ENCODE data around the gene DOCK8.
A peak's percentile ranks its signal among the peaks of the same experiment; 100 is the strongest.

Gene DOCK8

GRCh38 chr9:468766-469426 lies 254.2 kb downstream of the DOCK8 start:
- TF ChIP-seq, protein P1, sequence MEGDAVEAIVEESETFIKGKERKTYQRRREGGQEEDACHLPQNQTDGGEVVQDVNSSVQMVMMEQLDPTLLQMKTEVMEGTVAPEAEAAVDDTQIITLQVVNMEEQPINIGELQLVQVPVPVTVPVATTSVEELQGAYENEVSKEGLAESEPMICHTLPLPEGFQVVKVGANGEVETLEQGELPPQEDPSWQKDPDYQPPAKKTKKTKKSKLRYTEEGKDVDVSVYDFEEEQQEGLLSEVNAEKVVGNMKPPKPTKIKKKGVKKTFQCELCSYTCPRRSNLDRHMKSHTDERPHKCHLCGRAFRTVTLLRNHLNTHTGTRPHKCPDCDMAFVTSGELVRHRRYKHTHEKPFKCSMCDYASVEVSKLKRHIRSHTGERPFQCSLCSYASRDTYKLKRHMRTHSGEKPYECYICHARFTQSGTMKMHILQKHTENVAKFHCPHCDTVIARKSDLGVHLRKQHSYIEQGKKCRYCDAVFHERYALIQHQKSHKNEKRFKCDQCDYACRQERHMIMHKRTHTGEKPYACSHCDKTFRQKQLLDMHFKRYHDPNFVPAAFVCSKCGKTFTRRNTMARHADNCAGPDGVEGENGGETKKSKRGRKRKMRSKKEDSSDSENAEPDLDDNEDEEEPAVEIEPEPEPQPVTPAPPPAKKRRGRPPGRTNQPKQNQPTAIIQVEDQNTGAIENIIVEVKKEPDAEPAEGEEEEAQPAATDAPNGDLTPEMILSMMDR (IDR thresholded peaks at IDR 0.05; ENCODE audit: control insufficient read depth, insufficient read depth, low read depth, low read length, missing control alignments): no peak
- no peak overlapping the region for H3K4me3 ChIP-seq (ENCODE audit: control insufficient read depth, low read depth, low read length)
- DNase-seq (ENCODE audit: low read depth): no peak

- TF ChIP-seq, protein P1 (IDR thresholded peaks at IDR 0.05; ENCODE audit: control insufficient read depth, insufficient read depth, low read depth, low read length, missing control alignments): no peak
- H3K4me3 ChIP-seq (ENCODE audit: control insufficient read depth, low read depth, low read length): peak overlapping the region; percentile 52
- peak; percentile 8 for DNase-seq (ENCODE audit: low read depth)
Measured at GRCh38 chr9:469672-470551, 255.2 kb downstream of the DOCK8 start.

- TF ChIP-seq, protein P1 (IDR thresholded peaks at IDR 0.05; ENCODE audit: control insufficient read depth, insufficient read depth, low read depth, low read length, missing control alignments): no peak
- peak overlapping the region; percentile 52 for H3K4me3 ChIP-seq (ENCODE audit: control insufficient read depth, low read depth, low read length)
- DNase-seq (ENCODE audit: low read depth): no peak
Measured at GRCh38 chr9:470552-471194, 256.0 kb downstream of the DOCK8 start.

DNA sequence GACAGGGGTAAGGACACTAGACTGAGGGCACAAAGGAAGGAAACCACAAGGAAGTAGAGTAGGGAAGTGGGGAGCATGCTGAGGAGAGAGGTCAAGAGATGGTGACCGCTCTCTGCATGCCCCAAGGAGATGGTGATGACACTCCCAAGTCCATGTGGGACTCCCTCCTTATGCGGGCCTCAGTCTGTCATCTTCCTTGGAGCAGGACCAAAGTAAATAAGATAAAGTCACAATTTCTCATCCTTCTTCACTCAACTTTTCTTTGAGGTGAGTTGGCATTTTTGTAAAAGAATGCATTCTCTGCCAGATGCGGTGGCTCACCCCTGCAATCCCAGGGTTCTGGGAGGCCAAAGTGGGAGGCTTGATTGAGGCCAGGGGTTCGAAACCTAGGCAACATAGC lies 256.7 kb downstream of the DOCK8 start:
- no peak for DNase-seq (ENCODE audit: low read depth)
- no peak overlapping the region for H3K4me3 ChIP-seq (ENCODE audit: control insufficient read depth, low read depth, low read length)
- TF ChIP-seq, protein P1 (IDR thresholded peaks at IDR 0.05; ENCODE audit: control insufficient read depth, insufficient read depth, low read depth, low read length, missing control alignments): no peak

- no peak overlapping the region for H3K4me3 ChIP-seq (ENCODE audit: control insufficient read depth, low read depth, low read length)
- TF ChIP-seq, protein P1 (IDR thresholded peaks at IDR 0.05; ENCODE audit: control insufficient read depth, insufficient read depth, low read depth, low read length, missing control alignments): no peak
Measured at GRCh38 chr9:472479-473075, 257.9 kb downstream of the DOCK8 start.

GRCh38 chr9:477193-477592 lies 262.5 kb downstream of the DOCK8 start:
- no peak overlapping the region for H3K4me3 ChIP-seq (ENCODE audit: control insufficient read depth, low read depth, low read length)
- no peak for DNase-seq (ENCODE audit: low read depth)
- TF ChIP-seq, protein P1 (IDR thresholded peaks at IDR 0.05; ENCODE audit: control insufficient read depth, insufficient read depth, low read depth, low read length, missing control alignments): no peak

More at GRCh38 chr9:472479-473075, 257.9 kb downstream of the DOCK8 start:
- no peak for DNase-seq (ENCODE audit: low read depth)
